BE2C (cell line): ENCODE measurements around the gene PLCH2.

Experiments
- DNase-seq: peaks from one replicate; pipeline ENCODE4 v3.0.0-alpha.2; 2020
- H3K27me3 ChIP-seq: fragments of 250-450 bp; sonication (Bioruptor Pico); 2 replicates; pipeline ENCODE4 v1.5.1; 2020; ENCODE audit warnings: mild to moderate bottlenecking
- H3K36me3 ChIP-seq: fragments of 250-450 bp; sonication (Bioruptor Pico); 2 replicates; pipeline ENCODE4 v1.5.1; 2020; ENCODE audit warnings: mild to moderate bottlenecking
- H3K4me1 ChIP-seq: fragments of 250-450 bp; sonication (Bioruptor Pico); 2 replicates; pipeline ENCODE4 v1.5.1; 2020
- H3K4me3 ChIP-seq: 2 replicates; pipeline ENCODE4 v1.5.1; 2011; ENCODE audit warnings: low read depth, low read length
- H3K9me3 ChIP-seq: fragments of 250-450 bp; sonication (Bioruptor Pico); 2 replicates; pipeline ENCODE4 v1.5.1; 2020
- TF ChIP-seq, protein P1 (sequence below): IDR thresholded peaks from 2 replicates; pipeline ENCODE4 v1.5.1; 2012; ENCODE audit warnings: mild to moderate bottlenecking, low read depth, low read length

PLCH2 gene

DNA sequence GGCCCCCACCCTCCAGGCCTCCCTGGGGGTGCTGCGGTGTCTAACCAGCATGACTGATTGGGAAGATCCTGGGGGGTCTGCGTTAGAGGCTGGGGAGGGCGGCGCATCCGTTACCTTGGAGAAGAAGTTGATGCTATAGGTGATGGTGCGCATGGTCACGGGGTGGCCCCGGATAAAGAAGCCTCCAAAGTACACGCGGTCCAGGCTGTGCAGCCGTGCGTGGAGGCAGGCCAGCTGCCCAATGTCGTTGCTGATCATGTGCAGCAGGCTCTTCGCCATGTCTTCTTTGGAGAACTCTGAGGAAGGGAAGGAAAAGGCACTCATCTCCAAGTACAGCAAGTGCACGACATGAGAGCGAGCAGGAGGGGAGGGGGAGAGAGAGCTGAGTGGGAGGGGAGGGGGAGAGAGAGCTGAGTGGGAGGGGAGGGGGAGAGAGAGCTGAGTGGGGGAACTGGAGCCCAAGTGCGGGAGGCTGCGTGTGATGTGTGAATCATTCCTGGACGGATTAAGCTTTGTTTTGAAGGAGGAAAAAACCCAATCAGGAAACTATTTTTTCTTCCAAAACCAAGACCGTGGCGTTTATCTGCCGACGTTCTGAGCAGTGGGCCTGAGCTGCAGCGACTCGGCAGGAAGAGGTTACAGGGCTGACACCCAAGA is 43.1 kb downstream of the PLCH2 start:
- no peak for DNase-seq
- Histone ChIP-seq H3K9me3 (no peaks in the 10 kb centered on the region), H3K4me1 (no peaks in the 10 kb centered on the region)

DNA sequence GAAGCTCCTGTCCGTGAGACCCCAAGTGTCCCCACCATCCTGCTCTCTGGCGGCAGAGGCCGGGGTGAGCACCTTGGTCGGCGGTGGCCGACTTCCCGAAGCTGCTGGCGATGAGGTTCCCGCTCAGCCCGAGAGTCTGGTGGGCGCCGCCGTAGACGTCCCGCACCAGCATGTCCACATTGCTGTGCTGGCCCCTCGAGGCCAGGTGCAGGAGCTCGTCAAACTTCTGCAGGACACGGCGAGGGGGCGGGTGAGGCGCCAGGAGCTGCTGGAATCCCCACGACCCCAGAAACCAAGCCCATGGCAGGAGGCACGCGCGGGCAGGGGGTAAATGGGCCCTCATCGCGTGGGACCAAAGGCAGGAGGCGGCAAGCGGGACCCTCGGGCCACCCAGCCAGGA is 43.6 kb downstream of the PLCH2 start:
- no peak for DNase-seq
- Histone ChIP-seq H3K36me3 (peaks cover 25% of the 10 kb centered on the region), H3K4me1 (no peaks in the 10 kb centered on the region), H3K4me3 (no peak overlapping the region), H3K9me3 (no peaks in the 10 kb centered on the region), H3K27me3 (no peaks in the 10 kb centered on the region)
- TF ChIP-seq, protein P1, sequence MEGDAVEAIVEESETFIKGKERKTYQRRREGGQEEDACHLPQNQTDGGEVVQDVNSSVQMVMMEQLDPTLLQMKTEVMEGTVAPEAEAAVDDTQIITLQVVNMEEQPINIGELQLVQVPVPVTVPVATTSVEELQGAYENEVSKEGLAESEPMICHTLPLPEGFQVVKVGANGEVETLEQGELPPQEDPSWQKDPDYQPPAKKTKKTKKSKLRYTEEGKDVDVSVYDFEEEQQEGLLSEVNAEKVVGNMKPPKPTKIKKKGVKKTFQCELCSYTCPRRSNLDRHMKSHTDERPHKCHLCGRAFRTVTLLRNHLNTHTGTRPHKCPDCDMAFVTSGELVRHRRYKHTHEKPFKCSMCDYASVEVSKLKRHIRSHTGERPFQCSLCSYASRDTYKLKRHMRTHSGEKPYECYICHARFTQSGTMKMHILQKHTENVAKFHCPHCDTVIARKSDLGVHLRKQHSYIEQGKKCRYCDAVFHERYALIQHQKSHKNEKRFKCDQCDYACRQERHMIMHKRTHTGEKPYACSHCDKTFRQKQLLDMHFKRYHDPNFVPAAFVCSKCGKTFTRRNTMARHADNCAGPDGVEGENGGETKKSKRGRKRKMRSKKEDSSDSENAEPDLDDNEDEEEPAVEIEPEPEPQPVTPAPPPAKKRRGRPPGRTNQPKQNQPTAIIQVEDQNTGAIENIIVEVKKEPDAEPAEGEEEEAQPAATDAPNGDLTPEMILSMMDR, result no peak

More for the DNA sequence above, 43.1 kb downstream of the PLCH2 start:
- Histone ChIP-seq H3K27me3 (no peaks in the 10 kb centered on the region), H3K36me3 (peaks cover 25% of the 10 kb centered on the region), H3K4me3 (no peak overlapping the region)
- TF ChIP-seq, protein P1, result no peak

DNA sequence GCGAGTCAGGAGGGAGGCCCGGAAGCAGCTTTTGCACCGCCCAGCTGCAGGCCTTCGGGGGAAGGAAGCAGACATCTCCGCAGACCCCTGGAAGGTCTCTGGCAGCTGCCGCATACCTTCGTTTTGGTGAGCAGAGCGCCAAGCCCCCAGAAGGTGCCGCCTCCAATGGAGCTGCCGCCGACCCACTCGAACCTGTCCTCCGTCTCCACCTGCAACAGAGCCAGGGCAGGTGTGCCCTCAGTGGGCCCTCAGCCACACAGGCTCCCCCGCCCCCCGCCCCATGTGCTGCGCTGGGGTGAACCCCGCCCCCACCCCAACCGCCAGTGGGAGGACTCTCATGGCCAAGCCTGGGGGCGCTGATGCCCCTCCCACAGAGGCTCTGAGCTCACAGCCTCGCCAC is 44.1 kb downstream of the PLCH2 start:
- DNase-seq, result no peak
- Histone ChIP-seq H3K4me3 (no peak overlapping the region), H3K9me3 (no peaks in the 10 kb centered on the region), H3K27me3 (no peaks in the 10 kb centered on the region), H3K4me1 (no peaks in the 10 kb centered on the region), H3K36me3 (peaks cover 25% of the 10 kb centered on the region)
- TF ChIP-seq, protein P1, result no peak

GRCh38 chr1:2520806-2521205 is 44.7 kb downstream of the PLCH2 start:
- no peak for DNase-seq
- Histone ChIP-seq H3K27me3 (no peaks in the 10 kb centered on the region), H3K36me3 (peaks cover 25% of the 10 kb centered on the region), H3K4me1 (no peaks in the 10 kb centered on the region), H3K9me3 (no peaks in the 10 kb centered on the region), H3K4me3 (no peak overlapping the region)
- TF ChIP-seq, protein P1, result no peak

DNA sequence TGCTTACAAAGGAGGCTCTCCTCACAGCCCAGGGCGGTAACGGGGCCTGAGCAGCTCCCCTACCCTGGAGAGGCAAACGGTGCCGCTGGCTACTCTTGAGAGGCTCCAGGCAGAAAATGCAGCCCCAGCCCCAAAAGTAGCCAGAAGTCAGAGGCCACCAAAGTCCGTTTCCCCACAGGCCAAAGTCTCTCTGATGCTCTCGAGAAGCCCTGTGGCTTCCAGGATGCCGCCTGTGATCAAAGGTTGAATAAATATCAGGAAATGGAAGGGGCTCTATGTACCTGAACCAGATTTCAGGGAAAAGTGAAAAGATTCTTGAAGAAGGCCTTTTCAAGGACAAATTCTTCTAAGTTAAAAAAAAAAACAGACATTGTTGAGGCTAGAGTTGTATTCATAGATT is 46.1 kb downstream of the PLCH2 start:
- no peaks in the 10 kb centered on the region for H3K27me3 ChIP-seq
- DNase-seq, result no peak
- no peaks in the 10 kb centered on the region for H3K9me3 ChIP-seq
- peaks cover 4% of the 10 kb centered on the region; the same call in 1 of the 2 replicates for H3K4me1 ChIP-seq
- H3K36me3 ChIP-seq, result peaks cover 21% of the 10 kb centered on the region
- TF ChIP-seq, protein P1, result no peak
- no peak overlapping the region for H3K4me3 ChIP-seq

- no peak overlapping the region for H3K4me3 ChIP-seq
- peaks cover 13% of the 10 kb centered on the region for H3K36me3 ChIP-seq
- DNase-seq, result no peak
- no peaks in the 10 kb centered on the region for H3K9me3 ChIP-seq
- H3K27me3 ChIP-seq, result no peaks in the 10 kb centered on the region
- peaks cover 13% of the 10 kb centered on the region; the same call in 1 of the 2 replicates for H3K4me1 ChIP-seq
- TF ChIP-seq, protein P1, result no peak
Observed at GRCh38 chr1:2523191-2523890, 47.3 kb downstream of the PLCH2 start.
